Body of pancreas (tissue), 4 donors: ENCODE results near the gene FBLN2.

ENCODE experiments used
- POLR2A ChIP-seq, 3 donors: fragments of 450-650 bp; IDR thresholded peaks; one replicate each; pipeline ENCODE4 v1.6.1; 2016; ENCODE audit warnings: antibody characterized with exemption in 3 of 3, mild to moderate bottlenecking in 2 of 3
- TF ChIP-seq, protein P1 (sequence below), 7 experiments: fragments of 450-650 bp in 4 of 7; fragments of 200-600 bp in 3 of 7; sonication (generic) in 3 of 7; IDR thresholded peaks; one replicate each; pipeline ENCODE4 v1.5.1; 2016 to 2019; ENCODE audit warnings: antibody characterized with exemption in 7 of 7

DNA sequence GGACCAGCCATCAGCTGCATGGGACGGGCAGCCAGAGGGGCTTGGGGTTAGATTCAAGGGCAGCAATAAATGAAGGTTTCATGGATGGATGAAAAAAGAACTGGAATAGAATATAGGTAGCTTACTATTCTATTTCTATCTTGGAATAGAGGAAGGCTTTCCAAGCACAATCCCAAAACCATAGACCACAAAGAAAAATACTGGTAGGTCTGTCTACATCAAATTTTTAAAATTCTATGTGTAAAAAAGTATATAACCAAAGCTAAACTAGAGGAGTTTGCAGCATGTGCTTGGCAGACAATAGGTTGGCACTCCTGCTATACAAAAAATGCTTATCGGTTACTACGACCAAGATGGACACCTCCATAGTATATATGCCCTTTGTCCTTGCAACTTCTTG lies 7.2 kb upstream of the FBLN2 start:
- TF ChIP-seq POLR2A (IDR thresholded peaks at IDR 0.05): no peak
- TF ChIP-seq, protein P1, sequence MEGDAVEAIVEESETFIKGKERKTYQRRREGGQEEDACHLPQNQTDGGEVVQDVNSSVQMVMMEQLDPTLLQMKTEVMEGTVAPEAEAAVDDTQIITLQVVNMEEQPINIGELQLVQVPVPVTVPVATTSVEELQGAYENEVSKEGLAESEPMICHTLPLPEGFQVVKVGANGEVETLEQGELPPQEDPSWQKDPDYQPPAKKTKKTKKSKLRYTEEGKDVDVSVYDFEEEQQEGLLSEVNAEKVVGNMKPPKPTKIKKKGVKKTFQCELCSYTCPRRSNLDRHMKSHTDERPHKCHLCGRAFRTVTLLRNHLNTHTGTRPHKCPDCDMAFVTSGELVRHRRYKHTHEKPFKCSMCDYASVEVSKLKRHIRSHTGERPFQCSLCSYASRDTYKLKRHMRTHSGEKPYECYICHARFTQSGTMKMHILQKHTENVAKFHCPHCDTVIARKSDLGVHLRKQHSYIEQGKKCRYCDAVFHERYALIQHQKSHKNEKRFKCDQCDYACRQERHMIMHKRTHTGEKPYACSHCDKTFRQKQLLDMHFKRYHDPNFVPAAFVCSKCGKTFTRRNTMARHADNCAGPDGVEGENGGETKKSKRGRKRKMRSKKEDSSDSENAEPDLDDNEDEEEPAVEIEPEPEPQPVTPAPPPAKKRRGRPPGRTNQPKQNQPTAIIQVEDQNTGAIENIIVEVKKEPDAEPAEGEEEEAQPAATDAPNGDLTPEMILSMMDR (IDR thresholded peaks at IDR 0.05): no peak
